HG03060 (cell line): ENCODE data around the gene GTF2IRD1.
"Not testable (repeated sequence)": the region's sequence is repeated elsewhere in the genome, so short reads cannot be mapped to it uniquely, and the experiment has no call there.

Experiments used
- ATAC-seq: cut with Tn5 transposase; IDR thresholded peaks from one replicate; pipeline ENCODE4 v1.9.1; 2021; ENCODE audit warnings: low read depth, moderate number of reproducible peaks; ENCODE audit not compliant: unreplicated experiment

GTF2IRD1 gene

DNA sequence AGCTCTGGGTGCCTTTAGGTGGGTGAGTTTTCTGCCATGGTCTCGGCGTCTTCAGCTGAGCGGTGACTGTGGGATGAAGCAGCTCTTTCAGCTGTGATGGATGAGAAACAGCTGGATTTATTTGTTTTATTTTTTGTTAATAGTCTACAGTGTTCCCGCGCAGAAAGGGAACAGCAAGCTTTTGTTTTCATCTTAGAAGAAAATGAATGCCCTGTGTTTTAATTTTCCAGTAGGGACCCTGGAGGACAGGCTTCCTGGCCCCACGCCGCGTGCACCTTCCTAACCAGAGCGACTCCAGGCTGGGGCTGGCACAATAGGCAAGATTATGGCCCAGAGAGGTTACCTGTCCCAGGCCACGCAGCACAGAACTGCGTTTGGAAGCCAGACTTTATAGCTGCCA lies 57.6 kb downstream of the GTF2IRD1 start:
- ATAC-seq, result no peak

DNA sequence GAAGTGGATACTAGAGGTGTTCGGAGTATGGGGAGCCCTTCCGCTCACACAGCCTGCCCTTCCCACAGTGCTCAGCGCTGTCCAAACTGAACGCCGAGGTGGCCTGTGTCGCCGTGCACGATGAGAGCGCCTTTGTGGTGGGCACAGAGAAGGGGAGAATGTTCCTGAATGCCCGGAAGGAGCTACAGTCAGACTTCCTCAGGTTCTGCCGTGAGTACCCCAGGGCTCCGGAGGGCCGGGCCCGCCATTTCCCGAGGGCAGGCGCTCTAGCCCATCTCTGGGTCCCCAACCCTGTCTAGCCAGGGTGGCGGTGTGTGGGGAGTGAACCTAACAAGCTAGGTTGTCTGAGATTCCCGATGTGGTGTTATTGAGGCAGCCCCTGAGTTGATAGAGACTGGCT lies 59.1 kb downstream of the GTF2IRD1 start:
- no peak for ATAC-seq

- no peak for ATAC-seq
Measured at GRCh38 chr7:74514131-74514591, 60.5 kb downstream of the GTF2IRD1 start.

DNA sequence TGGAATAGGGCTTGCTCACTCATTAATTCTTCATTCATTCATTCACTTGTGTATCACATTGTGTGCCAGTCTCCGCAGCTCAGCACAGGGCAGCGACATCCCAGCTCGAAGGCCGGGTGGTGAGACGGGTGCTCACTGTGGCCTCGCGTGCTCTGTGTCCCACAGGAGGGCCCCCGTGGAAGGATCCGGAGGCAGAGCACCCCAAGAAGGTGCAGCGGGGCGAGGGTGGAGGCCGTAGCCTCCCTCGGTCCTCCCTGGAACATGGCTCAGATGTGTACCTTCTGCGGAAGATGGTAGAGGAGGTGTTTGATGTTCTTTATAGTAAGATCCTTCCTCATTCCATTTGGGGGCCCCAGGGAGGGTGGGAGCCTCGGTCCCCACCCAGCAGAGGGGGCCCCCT lies 61.6 kb downstream of the GTF2IRD1 start:
- ATAC-seq, result no peak

DNA sequence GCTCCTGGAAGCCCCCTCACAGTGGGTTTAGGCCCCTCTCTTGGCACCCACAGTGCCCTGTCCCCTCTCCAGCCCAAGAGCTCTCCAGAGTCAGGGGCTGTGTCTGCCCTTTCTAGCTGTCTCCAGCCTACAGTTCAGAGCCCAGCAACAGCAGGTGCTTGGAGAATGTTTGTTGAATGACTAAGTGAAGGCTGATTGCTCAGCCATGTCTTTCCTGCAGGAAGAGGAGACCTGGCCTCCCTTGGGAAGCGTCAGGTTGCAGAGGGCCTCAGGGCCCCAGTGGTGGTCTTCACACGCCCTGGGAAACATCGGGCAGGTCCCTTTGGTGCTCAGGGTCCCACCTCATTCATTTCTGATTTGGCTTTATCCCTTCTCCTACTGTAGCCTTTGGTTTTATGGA lies 62.5 kb downstream of the GTF2IRD1 start:
- ATAC-seq, result no peak

DNA sequence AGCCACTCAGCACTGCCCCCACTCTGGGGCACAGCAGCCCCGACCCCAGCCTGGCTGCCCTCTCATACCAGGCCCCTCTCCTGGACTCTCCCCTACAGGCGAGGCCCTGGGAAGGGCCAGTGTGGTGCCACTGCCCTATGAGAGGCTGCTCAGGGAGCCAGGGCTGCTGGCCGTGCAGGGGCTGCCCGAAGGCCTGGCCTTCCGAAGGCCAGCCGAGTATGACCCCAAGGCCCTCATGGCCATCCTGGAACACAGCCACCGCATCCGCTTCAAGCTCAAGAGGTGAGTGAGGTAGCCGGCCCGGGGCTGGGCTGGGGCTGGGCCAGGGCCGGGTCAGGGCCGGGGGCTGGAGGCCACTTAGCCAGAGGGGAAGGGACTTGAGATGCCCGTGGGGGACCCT lies 64.3 kb downstream of the GTF2IRD1 start:
- ATAC-seq, result no peak

DNA sequence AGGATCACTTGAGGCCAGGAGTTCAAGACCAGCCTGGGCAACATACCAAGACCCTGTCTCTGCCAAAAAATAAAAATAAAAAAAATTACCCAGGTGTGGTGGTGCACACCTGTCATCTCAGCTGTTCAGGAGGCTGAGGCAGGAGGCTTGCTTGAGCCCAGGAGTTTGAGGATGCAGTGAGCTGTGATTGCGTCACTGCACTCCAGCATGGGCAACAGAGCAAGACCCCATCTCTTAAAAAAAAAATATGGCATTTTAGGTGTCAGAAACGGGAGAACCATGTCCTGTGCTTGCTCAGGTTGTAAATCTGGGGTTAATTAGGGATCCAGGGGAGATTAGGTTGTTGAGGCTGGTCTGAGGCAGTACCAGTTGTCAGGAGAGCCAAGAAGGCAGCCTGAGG lies 64.9 kb downstream of the GTF2IRD1 start:
- ATAC-seq, result no peak

GRCh38 chr7:74519395-74519794 lies 65.7 kb downstream of the GTF2IRD1 start:
- no peak for ATAC-seq

GRCh38 chr7:74521855-74522254 lies 68.1 kb downstream of the GTF2IRD1 start:
- ATAC-seq, result no peak

DNA sequence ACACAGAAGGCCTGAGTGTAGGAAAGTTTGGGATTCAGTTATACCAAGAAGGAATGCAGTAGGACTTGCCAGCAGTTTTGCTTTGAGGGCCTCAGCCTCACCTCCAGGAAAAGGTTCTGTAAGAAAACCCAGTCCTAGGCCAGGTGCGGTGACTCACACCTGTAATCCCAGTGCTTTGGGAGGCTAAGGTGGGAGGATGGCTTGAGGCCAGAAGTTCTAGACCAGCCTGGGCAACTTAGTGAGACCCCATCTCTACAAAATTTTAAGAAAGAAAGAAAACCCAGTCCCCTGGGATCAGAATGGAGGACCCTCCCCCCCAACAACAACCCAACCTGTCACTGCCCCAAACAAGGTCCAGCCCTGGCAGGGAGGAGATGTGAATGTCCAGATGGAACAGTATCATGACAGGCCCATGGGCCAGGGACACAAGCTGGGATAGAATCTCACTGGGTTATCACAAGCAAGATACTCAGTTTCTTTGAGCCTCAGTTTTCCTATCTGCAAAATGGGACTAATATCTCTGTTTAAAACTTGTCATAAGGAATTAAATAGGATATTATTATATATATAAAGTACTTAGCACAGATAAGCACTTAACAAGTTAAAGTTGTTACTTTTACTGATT lies 68.7 kb downstream of the GTF2IRD1 start:
- ATAC-seq, result no peak

- ATAC-seq, result no peak
Measured at GRCh38 chr7:74523015-74523414, 69.3 kb downstream of the GTF2IRD1 start.

DNA sequence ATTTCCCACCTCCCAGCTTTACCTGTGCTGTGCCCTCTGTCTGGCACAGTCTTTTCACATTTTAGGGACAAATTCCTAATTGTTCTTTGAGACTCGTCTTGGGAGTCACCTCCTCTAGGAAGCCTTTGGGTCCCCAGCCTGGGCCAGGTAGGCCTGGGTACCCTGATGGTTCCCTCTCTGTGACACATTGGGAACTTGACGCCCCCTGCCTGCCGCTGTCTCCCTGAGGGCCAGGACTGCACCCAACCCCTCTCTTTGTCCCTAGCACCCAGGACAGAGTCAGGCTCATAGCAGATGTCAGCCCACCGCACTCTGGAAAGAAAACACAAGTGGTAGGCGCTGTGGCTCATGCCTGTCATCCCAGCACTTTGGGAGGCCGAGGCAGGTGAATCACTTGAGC lies 71.4 kb downstream of the GTF2IRD1 start:
- ATAC-seq, result no peak

- ATAC-seq, result no peak
Measured at GRCh38 chr7:74525881-74526280, 72.2 kb downstream of the GTF2IRD1 start.

DNA sequence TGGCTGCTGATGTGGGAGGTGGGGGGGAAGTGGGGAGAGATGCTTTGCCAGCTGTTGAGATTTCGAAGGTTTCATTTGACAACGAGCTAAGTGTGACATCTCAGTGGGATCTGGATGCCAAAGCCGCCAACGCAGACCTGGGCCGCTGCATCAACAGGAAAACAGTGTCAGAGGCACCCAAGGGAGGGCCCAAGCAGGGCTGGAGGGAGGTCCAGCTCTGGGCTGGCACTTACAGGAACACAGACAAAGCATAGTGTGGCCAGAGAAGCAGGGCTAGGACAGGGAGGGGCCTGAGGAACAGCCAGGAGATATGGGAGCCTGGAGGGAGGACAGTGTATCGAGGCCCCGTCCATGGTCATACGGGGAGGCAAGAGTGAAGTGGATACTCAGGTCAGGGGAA lies 73.1 kb downstream of the GTF2IRD1 start:
- no peak for ATAC-seq

- no peak for ATAC-seq
Measured at GRCh38 chr7:74527842-74528241, 74.1 kb downstream of the GTF2IRD1 start.

GRCh38 chr7:74528773-74529172 lies 75.1 kb downstream of the GTF2IRD1 start:
- not testable (repeated sequence) for ATAC-seq

- no peak for ATAC-seq
Measured at GRCh38 chr7:74535951-74536356, 82.2 kb downstream of the GTF2IRD1 start.

GRCh38 chr7:74541937-74542336 lies 88.2 kb downstream of the GTF2IRD1 start:
- ATAC-seq, result not testable (repeated sequence)

GRCh38 chr7:74542558-74543117 lies 88.9 kb downstream of the GTF2IRD1 start:
- no peak for ATAC-seq

DNA sequence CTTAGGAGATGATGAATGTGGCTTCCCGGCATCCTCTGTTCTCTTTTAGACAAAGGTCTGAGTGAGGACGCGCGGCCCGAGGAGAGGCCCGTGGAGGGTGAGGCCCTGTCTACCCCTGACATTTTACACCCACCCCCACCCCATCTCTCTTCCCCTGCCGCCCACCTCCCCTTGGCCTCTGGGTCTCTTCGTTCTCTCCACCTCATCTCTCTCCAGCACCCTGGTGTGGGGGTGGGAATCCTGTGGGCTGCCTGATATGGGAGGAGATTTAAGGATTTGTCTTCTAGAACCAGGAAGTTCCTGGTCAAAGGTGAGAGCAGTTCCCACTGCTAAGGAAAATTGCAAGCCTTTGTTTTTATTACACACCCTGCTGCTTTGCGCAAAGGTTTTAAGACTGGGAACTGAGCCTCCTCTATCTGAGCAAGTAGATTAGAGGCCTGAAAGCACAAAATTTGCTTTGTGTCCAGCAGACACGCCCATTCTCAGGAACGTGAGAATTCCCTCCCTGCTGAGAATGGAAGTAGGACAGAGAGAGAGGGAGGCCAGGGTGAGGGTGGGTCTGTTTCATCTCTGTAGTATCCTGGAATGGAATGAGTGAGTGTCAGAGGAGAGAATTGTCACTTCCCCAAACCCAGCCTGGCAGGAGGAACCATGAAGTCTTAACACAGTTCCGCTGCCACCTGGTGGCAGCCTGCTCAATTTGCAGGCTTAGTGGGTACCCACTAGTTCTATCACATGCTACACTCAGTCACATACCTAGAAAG lies 91.2 kb downstream of the GTF2IRD1 start:
- no peak for ATAC-seq

- ATAC-seq, result no peak
Measured at GRCh38 chr7:74545921-74546320, 92.2 kb downstream of the GTF2IRD1 start.

- ATAC-seq, result not testable (repeated sequence)
Measured at GRCh38 chr7:74553596-74554012, 99.9 kb downstream of the GTF2IRD1 start.
